Measurements from ENCODE around the gene SLC2A3. TPM values are rescaled to one million over a fixed set of nuclear protein-coding genes. Genes with fewer than 3 reads are reported as not detected.
A peak's percentile ranks its signal among the peaks of the same experiment; 100 is the strongest.
"Not testable (repeated sequence)": the region's sequence is repeated elsewhere in the genome, so short reads cannot be mapped to it uniquely, and the experiment has no call there.

The SLC2A3 gene
- polyA plus RNA-seq, 2 of the 4 experiments (the other 2 are of a cell fraction) = 13.3 to 52.4 TPM

- H3K4me3 ChIP-seq; H3K9me3 ChIP-seq; H3K4me2 ChIP-seq; FAIRE-seq; DNase-seq (ENCODE audit: low read depth in 1 of 2, low spot score in 1 of 2); H3K4me1 ChIP-seq; ATAC-seq: not testable (repeated sequence)
- 95% methylated on average over 4 of the region's 7 CpGs for WGBS (ENCODE audit: missing lambda C conversion rate)
- peak overlapping the region in 1 of 2 experiments; percentile 87; a peak in 1 of 6 replicates for H3K27ac ChIP-seq
- POLR2A ChIA-PET = interaction anchor here (1.3 kb wide), 1 partner anchor 36 kb away, joined by 13 read pairs; the partner anchor contains the start of gene SLC2A3
- CTCF ChIA-PET = interaction anchor here (0.9 to 1.6 kb wide), 3 partner anchors 11 to 112 kb away, joined by 5 to 6 read pairs (median 5); no protein-coding TSS in a partner anchor
Measured at GRCh38 chr12:7971765-7972164, 35.8 kb upstream of the SLC2A3 start.

- ChIA-PET CTCF (interaction anchor here (0.9 to 1.6 kb wide), 6 partner anchors 10 to 111 kb away, joined by 3 to 6 read pairs (median 4); no protein-coding TSS in a partner anchor), POLR2A (interaction anchor here (1.0 to 1.9 kb wide), 5 partner anchors 10 to 107 kb away, joined by 4 to 13 read pairs (median 8); partner anchors contain the start of gene SLC2A3)
- H3K9me3 ChIP-seq = no peaks in the 10 kb centered on the region
- peak overlapping the region; percentile 83 to 87 for H3K27ac ChIP-seq
- peak overlapping the region; percentile 55 for H3K4me3 ChIP-seq
- peak overlapping the region; percentile 79 for H3K4me2 ChIP-seq
- FAIRE-seq (no peak), ATAC-seq (peak; percentile 99 to 100), DNase-seq (ENCODE audit: low read depth in 1 of 2, low spot score in 1 of 2) (peak; percentile 87 to 95)
- WGBS (ENCODE audit: missing lambda C conversion rate) = 2% methylated on average over 48 of the region's 49 CpGs
- peaks cover 9% of the 10 kb centered on the region; the same call in 2 of the 3 replicates for H3K4me1 ChIP-seq
- TF ChIP-seq PHF8 (IDR thresholded peaks at IDR 0.05; ENCODE audit: borderline replicate concordance, low read depth) (peak; percentile 26; the same call in 1 of the 2 replicates), MAX (IDR thresholded peaks at IDR 0.05) (peak; percentile 96), CHD4 (IDR thresholded peaks at IDR 0.05; ENCODE audit: borderline replicate concordance) (no peak; the same call in 1 of the 2 replicates), CTCF (IDR thresholded peaks at IDR 0.05) (no peak), JUNB (IDR thresholded peaks at IDR 0.05) (no peak), BHLHE40 (IDR thresholded peaks at IDR 0.05; ENCODE audit: low read depth, low read length) (peak; percentile 54; the same call in 1 of the 2 replicates), HES2 (IDR thresholded peaks at IDR 0.05) (no peak), TFCP2L1 (CRISPR knock-in tag; IDR thresholded peaks at IDR 0.05) (no peak), POLR2A (IDR thresholded peaks at IDR 0.05; ENCODE audit: low read length) (peak; percentile 51), KDM1A (IDR thresholded peaks at IDR 0.05; ENCODE audit: low read depth) (no peak), FOXS1 (CRISPR knock-in tag; IDR thresholded peaks at IDR 0.05) (no peak), RNF2 (IDR thresholded peaks at IDR 0.05; ENCODE audit: borderline replicate concordance, low read depth) (no peak), EP300 (IDR thresholded peaks at IDR 0.05) (peak in 1 of 2 experiments; percentile 63; a peak in 1 of 5 replicates), NPAS2 (CRISPR knock-in tag; IDR thresholded peaks at IDR 0.05; ENCODE audit: borderline replicate concordance) (no peak), RCOR1 (IDR thresholded peaks at IDR 0.05; ENCODE audit: low read depth, low read length) (no peak), HEYL (CRISPR knock-in tag; IDR thresholded peaks at IDR 0.05) (no peak), ATOH8 (CRISPR knock-in tag; IDR thresholded peaks at IDR 0.05; ENCODE audit: low read depth) (no peak), CHD2 (IDR thresholded peaks at IDR 0.05; ENCODE audit: low read length, partially characterized antibody) (no peak), POLR2AphosphoS2 (conservative IDR thresholded peaks at IDR 0.05; ENCODE audit: low read length) (no peak), HDAC2 (IDR thresholded peaks at IDR 0.05) (no peak), ZC3H11A (IDR thresholded peaks at IDR 0.05) (no peak), SMC3 (IDR thresholded peaks at IDR 0.05) (0 out of 3 replicates have a peak, but pooled peaks have one; percentile 17), TP53 (CRISPR knock-in tag; IDR thresholded peaks at IDR 0.05) (no peak), RFX5 (IDR thresholded peaks at IDR 0.05) (no peak), ZFP36 (IDR thresholded peaks at IDR 0.05; ENCODE audit: borderline replicate concordance, partially characterized antibody) (no peak), RAD21 (conservative IDR thresholded peaks at IDR 0.05 in 1 of 2, IDR thresholded peaks at IDR 0.05 in 1 of 2) (no peak; a peak in 1 of 5 replicates), EHF (CRISPR knock-in tag; IDR thresholded peaks at IDR 0.05) (peak; percentile 25; the same call in 1 of the 2 replicates), MYC (IDR thresholded peaks at IDR 0.05; ENCODE audit: borderline replicate concordance, low read length) (peak; percentile 19; the same call in 1 of the 2 replicates), MAZ (IDR thresholded peaks at IDR 0.05; ENCODE audit: borderline replicate concordance, low read depth, low read length) (peak; percentile 99), ZNF302 (CRISPR knock-in tag; IDR thresholded peaks at IDR 0.05) (no peak), CBX2 (IDR thresholded peaks at IDR 0.05; ENCODE audit: borderline replicate concordance, low read depth) (no peak), HOXB13 (CRISPR knock-in tag; IDR thresholded peaks at IDR 0.05; ENCODE audit: low read depth) (peak; percentile 56; the same call in 1 of the 2 replicates), MAFK (IDR thresholded peaks at IDR 0.05; ENCODE audit: partially characterized antibody) (peak; percentile 45)
Measured at GRCh38 chr12:7970475-7971252, 34.7 kb upstream of the SLC2A3 start.
